ENCODE data around the gene FBLN5.
"Not testable (repeated sequence)": the region's sequence is repeated elsewhere in the genome, so short reads cannot be mapped to it uniquely, and the experiment has no call there.

GRCh38 chr14:91871401-91871800, 76.1 kb downstream of the FBLN5 start:
- TF ChIP-seq POLR2A (IDR thresholded peaks at IDR 0.05; ENCODE audit: extremely low read depth, insufficient read length); CTCF (IDR thresholded peaks at IDR 0.05; ENCODE audit: low read depth, low read length): not testable (repeated sequence)
